NCI-H187 (cell line): ENCODE measurements around the gene DMRTC2.

Source experiments
- DNase-seq, 2 experiments: peaks; one replicate each; lab custom pipeline; 2025; lab: John Stamatoyannopoulos, UW

Gene DMRTC2

DNA sequence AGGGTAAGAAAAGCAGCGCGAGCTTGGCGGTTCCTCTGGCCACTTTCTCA is at the start of gene DMRTC2:
Gene DMRTC2, plus strand, starts transcription at position 42 of the 50 bp plus-strand sequence. CDS start 2,387 bp downstream, outside the sequence.
- no peak for DNase-seq

DNA sequence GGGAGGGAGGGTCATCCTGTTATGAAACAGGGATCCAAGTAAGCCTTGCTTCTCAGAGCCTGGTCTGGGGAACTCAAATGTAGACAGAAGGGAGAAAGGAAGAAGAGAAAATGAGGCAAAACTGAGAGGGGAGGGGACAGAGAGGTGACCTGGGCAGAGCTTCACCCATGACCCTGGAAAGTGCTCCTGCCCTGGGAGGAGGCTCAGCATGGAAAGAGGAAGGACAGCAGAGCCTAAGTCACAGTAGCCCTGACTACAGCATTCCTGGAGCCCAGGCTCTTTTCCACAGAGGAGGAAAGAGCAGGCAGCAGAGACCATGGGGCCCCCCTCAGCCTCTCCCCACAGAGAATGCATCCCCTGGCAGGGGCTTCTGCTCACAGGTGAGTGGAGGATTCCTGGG is 48.5 kb upstream of the DMRTC2 start, which contains the start of gene CEACAM3:
Gene CEACAM3, plus strand, starts transcription at position 226 of the 400 bp plus-strand sequence. Its CDS starts 91 bp downstream, at position 317.
- no peak for DNase-seq

DNA sequence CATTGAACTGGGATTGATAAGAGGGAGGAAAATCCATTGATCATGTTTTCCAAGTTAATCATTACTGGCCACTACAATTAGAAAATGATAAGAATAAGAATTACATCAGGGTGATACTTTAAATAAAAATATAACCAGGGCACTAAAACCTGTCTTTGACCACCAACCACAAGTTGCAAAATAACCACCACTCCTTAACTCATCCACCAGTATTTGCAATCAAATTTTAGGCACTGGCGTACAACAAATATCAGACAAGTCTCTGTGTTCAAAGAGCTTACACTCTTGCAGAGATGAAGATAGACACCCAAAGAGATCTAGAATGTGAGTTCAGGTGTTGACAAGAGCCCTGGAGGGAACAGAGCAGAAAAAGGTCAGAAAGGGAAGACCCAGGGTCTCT is 47.9 kb upstream of the DMRTC2 start:
- DNase-seq: no peak

DNA sequence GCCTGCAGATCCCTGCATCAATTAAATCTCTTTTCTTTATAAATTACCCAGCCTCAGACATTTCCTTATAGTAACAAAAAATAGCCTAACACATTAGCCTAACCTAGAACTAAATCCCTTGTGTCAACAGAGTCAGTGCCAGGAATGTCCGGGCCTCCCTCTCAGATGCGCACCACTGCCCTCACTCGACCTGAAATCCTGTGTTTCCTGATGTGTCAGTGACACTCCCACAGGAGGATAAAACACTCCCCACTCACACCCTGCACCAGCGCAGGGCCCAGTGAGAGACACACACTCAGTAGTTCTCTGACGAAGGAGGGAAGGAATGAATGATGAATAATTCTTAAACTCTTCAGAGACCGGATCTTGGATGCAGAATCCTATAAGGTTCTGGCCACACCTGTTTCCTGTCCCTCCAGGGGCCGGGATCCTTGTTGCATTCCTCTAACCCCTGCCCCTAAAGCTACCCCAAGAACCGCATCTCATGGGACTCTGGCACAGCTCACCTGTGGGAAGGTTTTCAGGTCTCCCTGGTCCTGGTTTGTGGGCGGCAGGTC is 45.3 kb upstream of the DMRTC2 start:
- DNase-seq: no peak

DNA sequence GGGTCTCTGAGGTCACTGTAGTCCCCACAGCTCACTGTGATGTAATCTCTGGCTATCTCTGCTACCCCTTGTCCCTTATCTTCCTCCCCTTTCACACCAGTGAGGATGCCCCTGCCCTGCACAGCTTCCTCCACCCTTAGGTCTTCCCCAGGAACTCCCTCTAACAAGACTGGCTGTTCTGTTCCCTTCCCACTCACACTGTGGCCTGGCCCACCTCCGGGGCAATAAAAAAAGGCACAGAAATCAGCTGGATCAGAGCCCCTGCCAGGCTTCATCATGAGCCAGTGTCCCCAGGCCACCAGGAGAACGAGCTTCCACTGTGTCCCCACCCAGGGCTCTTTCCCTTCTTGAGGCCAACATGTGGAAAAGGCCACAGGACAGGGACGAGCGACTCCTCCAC is 43.8 kb upstream of the DMRTC2 start:
- no peak for DNase-seq

DNA sequence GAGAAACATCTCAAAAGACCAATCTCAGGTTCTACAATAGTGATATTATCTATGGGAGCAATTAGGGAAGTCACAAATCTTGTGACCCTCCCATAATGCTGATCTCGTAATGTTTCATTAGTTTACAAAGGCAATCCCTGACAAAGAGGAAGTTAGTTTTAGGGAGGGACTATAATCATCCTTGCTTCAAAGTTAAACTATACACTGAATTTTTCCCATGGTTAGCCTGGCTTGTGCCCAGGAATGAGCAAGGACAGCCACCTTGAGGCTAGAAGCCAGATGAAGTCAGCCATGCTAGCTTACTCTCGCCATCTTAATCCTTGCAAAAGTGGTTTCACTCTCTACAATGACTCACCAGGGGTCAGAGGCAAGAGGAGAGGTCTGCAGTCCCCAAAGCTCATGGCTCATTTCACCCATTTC is 43.0 kb upstream of the DMRTC2 start:
- DNase-seq: no peak

DNA sequence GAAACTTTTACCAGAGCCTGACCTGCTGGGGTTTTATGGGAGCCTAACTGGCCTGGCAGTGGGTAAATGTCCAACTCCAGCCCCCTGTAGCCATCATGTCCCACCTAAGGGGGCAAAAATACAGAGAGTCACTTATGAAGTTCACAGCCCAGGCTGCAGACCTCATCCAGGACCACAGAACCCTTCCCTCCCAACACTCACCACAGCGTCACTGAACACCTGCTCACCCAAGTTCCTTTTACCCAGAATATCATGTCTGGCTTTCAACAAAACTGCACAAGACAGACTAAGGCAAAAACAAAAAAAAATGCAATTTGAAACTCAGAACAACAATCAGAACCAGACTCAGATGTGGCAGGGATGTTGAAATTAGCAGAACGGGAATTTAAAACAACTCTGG is 42.1 kb upstream of the DMRTC2 start:
- DNase-seq: no peak

DNA sequence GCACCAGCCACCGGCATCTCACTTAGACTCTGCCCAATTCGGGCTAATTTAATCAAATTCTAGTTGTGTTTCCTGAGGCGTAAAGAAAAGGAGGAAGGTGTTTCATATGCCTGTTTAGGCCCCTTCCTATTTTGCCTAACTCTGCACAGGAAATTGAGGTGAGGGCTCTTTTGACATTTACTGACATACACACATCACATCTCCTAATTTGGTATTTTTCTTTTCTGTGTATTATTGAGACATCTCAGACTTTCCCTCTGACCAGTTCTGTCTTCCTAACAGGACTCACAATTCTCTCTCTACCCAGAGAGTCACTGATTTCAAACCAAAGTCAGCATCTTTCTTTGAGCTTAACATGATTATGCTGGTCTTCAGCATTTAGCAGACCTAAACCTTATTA is 40.5 kb upstream of the DMRTC2 start:
- no peak for DNase-seq

DNA sequence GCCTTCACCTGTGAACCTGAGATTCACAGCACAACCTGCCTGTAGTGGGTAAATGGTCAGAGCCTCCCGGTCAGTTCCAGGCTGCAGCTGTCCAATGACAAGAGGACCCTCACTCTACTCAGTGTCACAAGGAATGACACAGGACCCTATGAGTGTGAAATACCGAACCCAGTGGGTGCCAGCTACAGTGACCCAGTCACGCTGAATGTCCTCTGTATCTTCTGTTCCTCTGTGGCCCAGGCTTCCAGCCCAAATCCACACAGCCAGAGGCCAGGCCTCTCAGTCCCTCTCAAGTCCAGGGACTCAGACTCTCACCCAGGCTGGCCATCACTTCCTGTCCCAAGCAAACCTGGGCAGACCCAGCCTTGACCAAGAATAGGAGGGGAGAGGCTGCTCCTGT is 37.7 kb upstream of the DMRTC2 start:
- no peak for DNase-seq

DNA sequence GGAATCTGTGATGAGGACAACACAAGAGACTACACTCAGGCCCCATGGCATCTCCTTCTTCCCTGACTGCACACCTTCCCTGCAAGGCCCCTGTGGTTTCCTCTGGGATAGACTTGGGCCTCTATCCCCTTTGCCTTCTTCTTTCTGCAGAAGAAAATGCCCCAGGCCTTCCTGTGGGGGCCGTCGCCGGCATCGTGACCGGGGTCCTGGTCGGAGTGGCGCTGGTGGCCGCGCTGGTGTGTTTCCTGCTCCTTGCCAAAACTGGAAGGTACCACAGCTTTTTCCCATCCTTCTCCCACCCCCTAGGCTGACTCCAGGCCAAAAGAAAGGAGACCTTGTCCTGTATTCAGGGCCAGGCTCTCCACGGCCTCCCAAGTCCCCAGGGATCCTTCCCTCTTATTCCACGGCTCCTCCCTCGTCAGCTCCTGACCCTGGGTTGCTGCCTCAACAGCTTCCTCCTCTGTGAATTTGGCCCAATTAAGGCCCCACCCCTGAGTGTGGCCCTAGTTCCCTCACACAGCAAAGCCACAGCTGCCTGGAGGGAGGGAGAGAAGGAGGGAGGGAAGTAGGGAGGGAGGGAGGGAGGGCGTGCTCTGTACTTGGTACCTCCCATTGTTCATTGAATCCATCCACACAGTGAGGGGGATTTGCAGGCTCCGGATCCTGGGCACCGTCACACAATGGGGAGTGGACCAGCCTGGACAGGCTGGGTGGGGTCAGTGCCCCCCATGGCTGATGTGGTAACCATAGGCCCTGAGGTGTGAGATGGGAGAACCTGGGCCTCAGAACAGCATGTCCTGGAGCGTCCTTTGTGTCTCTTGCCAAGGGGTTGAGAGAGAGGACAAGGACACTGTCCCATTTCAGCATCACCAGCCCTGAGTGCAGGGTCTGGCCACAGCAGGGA is 35.9 kb upstream of the DMRTC2 start:
- peak in 1 of 2 experiments; percentile 17 for DNase-seq

DNA sequence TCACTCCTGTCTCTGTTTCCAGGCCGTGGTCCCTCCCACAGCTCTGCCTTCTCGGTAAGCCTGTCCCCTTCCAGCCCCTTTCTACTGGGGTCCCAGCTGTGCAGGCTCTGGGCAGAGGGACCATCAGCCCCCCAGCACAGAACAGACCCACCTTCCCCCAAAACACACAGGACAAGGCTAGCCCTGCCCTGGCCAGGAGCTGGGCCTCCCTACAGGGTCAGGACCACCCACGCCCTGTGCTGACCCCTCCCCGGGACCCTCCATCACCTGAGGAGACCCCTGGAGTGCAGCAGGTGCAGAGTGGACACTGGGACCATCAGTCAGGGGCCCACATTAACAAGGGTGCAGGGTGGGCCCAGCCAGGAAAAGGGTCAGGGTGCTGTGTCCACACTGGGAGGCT is 34.5 kb upstream of the DMRTC2 start:
- DNase-seq: no peak

DNA sequence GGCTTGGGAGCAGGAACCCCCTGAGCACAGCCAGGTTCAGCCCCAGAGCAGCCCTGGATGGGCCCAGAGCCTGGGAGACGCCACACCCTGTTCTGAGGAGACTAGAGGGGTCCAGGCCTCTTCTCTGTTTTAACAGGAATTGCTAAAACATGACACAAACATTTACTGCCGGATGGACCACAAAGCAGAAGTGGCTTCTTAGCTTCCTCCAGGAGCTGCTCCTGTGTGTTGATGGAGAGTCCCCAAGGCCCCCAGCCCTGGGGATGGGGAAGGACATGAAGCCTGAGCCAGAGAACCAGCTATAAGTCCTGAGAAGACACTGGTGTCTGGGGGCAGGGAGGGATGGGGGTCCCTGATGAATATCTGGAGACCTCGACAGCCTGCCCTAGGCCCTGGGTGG is 33.8 kb upstream of the DMRTC2 start:
- no peak for DNase-seq

DNA sequence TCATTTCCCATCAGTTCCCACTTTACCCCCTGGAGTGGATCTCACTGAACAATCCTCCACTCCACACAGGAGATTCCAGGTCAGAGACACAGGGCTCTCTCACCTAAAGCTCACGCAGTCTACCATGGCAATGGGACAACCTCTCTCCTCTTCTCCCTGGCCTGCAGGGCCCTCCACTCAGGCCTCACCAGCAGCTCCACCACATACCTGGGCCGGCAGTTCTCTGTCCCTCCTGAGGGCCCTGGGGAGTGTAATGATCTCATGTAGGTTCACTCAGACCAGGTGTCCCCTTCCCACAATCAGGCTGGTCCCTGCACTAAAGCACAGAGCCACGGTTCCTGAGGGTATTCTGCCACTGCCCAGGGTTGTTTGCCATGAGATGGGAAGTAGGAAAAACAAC is 32.9 kb upstream of the DMRTC2 start:
- no peak for DNase-seq

DNA sequence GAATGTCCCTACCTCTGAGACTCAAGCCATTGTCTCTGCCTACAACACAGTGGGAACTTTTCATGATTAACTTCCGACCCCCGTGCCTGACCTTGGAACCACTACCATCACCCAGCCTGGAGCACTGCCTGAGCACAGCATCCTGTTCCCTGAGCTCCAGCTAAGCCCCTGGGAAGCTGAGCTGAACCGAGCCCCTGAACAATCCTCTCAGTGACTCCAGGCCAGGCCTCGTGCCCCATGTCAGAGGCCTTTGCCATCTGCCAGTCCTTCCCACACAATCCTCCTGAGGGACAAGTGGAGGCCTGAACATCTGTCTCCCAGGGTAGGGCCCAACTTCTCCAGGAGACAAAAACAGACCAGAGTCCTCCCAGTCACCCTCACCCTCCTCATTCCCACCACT is 30.9 kb upstream of the DMRTC2 start:
- no peak for DNase-seq

DNA sequence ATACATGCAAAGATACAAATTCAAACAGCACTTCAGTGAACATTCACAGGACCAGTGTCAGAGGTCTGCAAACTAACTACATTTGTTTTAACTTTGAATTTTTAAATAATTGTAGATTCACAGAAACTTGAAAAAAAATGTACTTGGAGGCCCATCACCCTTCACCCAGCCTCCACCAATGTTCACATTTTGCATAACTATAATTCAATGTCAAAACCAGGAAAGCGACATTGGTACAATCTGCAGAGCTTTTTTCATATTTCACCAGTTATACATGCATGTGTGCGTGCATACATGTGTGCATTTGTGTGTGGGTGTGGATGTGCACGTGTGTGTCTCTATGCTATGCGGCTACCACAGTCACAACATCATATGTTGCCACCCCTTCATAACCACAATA is 29.5 kb upstream of the DMRTC2 start:
- DNase-seq: no peak

DNA sequence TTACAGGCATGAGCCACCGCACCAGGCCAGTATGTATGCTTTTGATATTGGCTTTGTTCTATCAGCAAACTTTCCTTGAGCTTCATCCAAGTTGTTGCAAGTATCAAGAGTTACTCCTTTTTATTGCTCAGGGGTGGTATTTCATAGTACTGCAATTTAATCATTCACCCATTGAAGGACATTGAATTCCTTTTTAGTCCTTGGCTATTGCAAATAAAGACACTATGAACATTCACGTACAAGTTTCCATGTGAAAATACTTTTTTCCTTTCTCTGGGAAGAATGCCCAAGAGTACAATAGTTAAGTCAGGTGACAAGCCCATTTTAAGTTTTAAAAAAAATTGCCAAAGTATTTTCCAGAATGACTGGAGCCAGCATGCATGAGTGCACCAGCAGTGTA is 28.1 kb upstream of the DMRTC2 start:
- DNase-seq: no peak

DNA sequence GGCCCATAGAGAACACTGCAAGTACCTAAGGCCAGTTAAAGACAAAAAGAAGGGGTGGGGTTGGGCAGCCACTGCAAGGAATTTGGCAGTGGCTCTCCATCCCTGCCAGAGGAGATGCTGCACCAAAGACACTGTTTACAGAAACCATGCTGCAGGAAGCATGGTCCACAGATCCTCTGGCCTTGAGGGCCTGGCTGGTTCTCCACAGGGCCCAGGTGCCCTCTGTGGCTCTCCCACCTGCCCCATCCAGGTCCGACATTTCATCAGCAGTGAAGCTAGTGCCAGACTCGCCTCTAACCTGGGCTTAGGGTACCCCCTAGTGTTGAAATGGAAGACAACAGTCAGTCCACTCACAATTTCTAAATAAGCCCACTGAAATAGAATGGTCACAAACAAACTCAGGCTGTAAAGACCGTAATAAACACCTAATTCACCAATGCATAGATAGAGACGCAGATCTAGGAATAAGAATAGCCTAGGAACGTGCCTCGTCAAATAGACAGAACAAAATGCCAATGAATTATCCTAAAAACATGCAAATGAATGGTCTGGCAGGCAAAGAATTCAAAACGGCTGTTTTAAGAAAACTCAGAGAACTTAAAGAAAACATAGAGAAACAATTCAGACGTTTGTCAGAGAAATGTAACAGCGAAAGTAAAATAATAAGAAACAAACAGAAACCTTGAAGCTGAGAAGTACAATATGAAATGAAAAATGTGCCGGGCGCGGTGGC is 23.7 kb upstream of the DMRTC2 start:
- DNase-seq: peak; percentile 77 to 87

DNA sequence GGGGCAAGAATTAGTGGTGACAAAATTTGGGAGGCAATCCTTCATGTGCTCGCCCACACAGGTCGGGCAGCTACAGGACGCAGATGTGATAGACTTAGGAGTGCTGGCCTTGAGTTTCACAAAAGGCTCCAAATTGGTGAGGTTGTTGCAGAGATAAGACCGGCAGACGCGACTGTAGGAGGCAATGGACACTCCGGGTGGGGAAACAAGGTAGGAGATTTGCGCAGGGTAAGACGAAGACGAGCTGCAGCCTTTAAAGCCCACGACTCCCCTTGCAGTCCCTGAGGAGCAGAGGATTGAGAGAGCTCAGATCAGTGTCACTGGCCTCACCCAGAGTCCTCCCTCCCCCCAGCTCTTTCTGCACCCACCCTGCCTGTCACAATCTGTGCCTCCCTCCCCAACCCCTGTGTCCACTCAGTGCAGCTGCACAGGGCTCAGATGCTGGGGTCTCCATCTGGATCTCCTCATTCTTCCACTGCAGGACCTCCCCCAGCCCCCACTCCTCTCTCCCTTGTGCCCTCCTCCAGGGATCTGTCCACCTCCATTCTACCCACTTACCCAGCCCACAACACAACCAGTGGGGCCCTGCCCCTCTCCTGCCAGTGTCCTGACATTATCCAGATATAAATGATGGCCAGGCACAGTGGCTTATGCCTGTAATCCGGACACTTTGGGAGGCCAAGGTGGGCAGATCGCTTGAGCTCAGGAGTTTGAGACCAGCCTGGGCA is 6.7 kb upstream of the DMRTC2 start:
- no peak for DNase-seq

DNA sequence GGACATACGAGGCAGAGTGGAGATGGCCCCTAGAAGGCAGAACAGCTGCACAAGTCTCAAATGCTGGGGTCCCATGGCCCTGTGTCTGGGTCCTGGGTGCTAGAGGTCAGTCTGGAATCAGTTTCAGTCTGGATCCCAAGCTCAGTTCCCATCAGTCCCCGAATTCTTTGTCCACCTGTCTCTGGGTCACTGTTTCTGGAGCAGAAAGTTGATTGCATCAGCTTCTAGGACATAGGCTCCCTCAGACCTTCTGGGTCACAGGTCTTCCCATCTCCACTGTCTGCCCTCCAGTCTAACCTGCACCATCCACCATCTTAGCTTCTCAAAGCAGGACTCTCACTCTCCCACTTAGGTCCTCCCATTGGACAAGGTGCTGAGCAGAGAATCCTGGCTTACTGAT is 5.6 kb upstream of the DMRTC2 start:
- DNase-seq: no peak

DNA sequence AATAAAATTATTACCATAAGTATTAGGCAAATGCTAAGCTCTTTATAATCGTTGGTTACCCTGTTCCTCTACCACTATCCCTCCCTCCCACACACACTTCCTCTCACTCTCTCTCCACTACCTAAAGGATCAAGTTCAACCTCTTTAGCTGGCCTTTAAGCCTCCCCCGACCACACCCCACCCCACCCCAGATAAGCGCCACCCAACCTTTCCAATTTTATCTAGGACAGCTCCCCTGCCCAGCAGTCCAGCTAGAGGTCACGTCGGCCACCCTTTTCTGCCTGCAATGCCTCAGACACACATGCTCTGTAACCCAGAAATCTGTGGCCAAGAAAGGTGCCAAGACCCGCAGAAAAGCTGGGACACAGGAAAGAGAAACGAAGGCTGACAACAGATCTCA is 1.5 kb upstream of the DMRTC2 start:
- DNase-seq: no peak

DNA sequence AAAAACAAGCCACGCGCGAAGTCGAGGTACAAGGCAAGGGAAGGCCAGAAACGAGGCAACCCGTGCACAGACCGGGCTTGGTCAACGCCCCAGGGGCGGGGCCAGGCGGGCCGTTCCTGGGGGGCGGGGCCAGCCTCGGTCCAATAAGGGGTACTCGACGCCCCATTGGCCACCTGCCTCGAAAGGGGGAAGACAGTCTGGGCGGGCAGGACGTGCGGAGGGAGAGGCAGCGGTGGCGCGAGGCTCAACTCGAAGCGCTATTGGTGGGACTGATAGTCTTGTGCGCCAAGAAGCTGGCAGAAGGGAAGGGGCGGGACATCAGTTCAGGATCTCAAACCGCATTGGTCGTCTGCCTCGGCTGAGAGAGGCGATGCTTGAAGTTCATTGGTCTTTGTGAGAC is 241 bp upstream of the DMRTC2 start, which contains the start of gene LYPD4:
Gene LYPD4, minus strand, starts transcription at position 83 of the 400 bp plus-strand sequence. CDS start 5,398 bp downstream, outside the sequence.
- DNase-seq: no peak

DNA sequence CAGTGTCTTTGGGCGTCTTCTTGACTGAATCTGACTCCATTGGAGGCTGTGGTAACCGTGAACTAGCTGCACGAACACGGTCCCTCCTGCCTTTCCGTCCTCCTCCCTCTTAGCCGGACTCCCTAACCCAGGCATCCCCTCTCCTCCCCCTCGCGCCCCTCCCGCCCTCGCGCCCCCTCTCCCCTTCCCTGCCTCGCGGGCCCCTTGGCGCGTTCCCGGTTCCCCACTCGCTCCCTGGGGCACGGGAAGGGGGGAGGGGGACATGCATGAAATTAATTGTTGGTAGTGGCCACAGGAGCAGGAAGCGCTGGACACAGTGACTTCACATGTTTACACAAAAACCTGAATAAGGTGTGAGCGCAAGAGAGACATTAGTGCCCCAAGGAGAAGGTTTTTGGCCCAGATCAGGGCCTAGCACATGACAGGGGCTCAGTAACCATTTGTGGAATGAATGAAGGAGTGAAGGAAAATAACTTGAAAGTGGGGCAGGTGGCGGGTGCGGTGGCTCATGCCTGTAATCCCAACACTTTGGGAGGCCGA is 279 bp downstream of the DMRTC2 start:
- DNase-seq: no peak
